CD14-positive monocyte (primary cell): ENCODE data around the gene ADH4. TPM values are rescaled to one million over a fixed set of nuclear protein-coding genes. Genes with fewer than 3 reads are reported as not detected.
A peak's percentile ranks its signal among the peaks of the same experiment; 100 is the strongest.
"Not testable (repeated sequence)": the region's sequence is repeated elsewhere in the genome, so short reads cannot be mapped to it uniquely, and the experiment has no call there.

Experiments
- DNase-seq, 3 donors: peaks; one replicate each; pipeline ENCODE4 v3.0.0-alpha.2; 2011 to 2022
- H2AFZ ChIP-seq: 2 replicates; pipeline ENCODE4 v1.6.0; 2012; ENCODE audit warnings: mild to moderate bottlenecking, low read depth, low read length, inconsistent platforms; ENCODE audit not compliant: insufficient read depth, poor library complexity, severe bottlenecking
- H3K27ac ChIP-seq, 2 donors: 1 replicate in 1 of 2; 2 replicates in 1 of 2; pipeline ENCODE4 v1.5.1; 2012 to 2013; ENCODE audit warnings: low read length in 2 of 2, control low read depth in 1 of 2, inconsistent platforms in 1 of 2, low read depth in 1 of 2, mild to moderate bottlenecking in 1 of 2
- H3K27me3 ChIP-seq, 2 donors: one replicate each; pipeline versions ENCODE4 v1.6.0 to v1.6.1; 2011 to 2013; ENCODE audit warnings: low read length in 2 of 2; ENCODE audit not compliant: control insufficient read depth in 2 of 2, insufficient read depth in 2 of 2
- H3K36me3 ChIP-seq, 2 donors: replicated peaks in 1 of 2; 1 replicate in 1 of 2; 2 replicates in 1 of 2; pipeline versions ENCODE4 v1.5.1 to v1.6.1; 2012 to 2013; ENCODE audit warnings: low read length in 2 of 2, control low read depth in 1 of 2, inconsistent platforms in 1 of 2, mild to moderate bottlenecking in 1 of 2; ENCODE audit not compliant: insufficient read depth in 2 of 2, control insufficient read depth in 1 of 2
- H3K4me1 ChIP-seq, 2 donors: 1 replicate in 1 of 2; 2 replicates in 1 of 2; pipeline versions ENCODE4 v1.5.1 to v1.6.1; 2012 to 2013; ENCODE audit warnings: low read length in 2 of 2, control low read depth in 1 of 2, inconsistent platforms in 1 of 2, mild to moderate bottlenecking in 1 of 2, moderate library complexity in 1 of 2; ENCODE audit not compliant: insufficient read depth in 2 of 2, control insufficient read depth in 1 of 2
- H3K4me2 ChIP-seq: replicated peaks from 2 replicates; pipeline ENCODE3; 2012; ENCODE audit warnings: low read length, moderate library complexity, mild to moderate bottlenecking; ENCODE audit not compliant: poor library complexity, severe bottlenecking; ENCODE audit errors: extremely low read depth
- H3K4me3 ChIP-seq, 3 experiments: fragments of 200-600 bp in 1 of 3; sonication (generic) in 1 of 3; replicated peaks in 1 of 3; 1 replicate in 2 of 3; 2 replicates in 1 of 3; pipeline ENCODE4 v1.5.1; 2011 to 2013; ENCODE audit warnings: low read length in 3 of 3, mild to moderate bottlenecking in 3 of 3, control low read depth in 2 of 3, low read depth in 2 of 3, inconsistent platforms in 1 of 3, moderate library complexity in 1 of 3
- H3K79me2 ChIP-seq: 2 replicates; pipeline ENCODE4 v1.6.0; 2012; ENCODE audit warnings: mild to moderate bottlenecking, control low read depth, inconsistent platforms, low read length, moderate library complexity; ENCODE audit not compliant: insufficient read depth
- H3K9ac ChIP-seq: 2 replicates; pipeline ENCODE4 v1.6.0; 2017; ENCODE audit warnings: low read length, mild to moderate bottlenecking; ENCODE audit not compliant: insufficient read depth, poor library complexity, severe bottlenecking
- H3K9me3 ChIP-seq, 2 donors: replicated peaks in 1 of 2; 1 replicate in 1 of 2; 2 replicates in 1 of 2; pipeline versions ENCODE4 v1.5.1 to v1.6.1; 2012 to 2013; ENCODE audit warnings: low read length in 2 of 2, control low read depth in 1 of 2; ENCODE audit not compliant: control insufficient read depth in 1 of 2, insufficient read depth in 1 of 2
- H4K20me1 ChIP-seq: 2 replicates; pipeline ENCODE4 v1.6.0; 2012; ENCODE audit warnings: mild to moderate bottlenecking, low read length, control low read depth, moderate library complexity; ENCODE audit not compliant: insufficient read depth
- H3K27ac Mint-ChIP-seq, 7 donors: one replicate each; pipeline ENCODE4 v1.8.0; 2020; ENCODE audit warnings: mild to moderate bottlenecking in 7 of 7, mixed read lengths in 7 of 7, moderate library complexity in 6 of 7, inconsistent platforms in 2 of 7
- H3K27me3 Mint-ChIP-seq, 3 donors: one replicate each; pipeline ENCODE4 v1.8.0; 2021 to 2022; ENCODE audit warnings: low read depth in 3 of 3, mild to moderate bottlenecking in 3 of 3, mixed read lengths in 3 of 3, moderate library complexity in 3 of 3, inconsistent platforms in 1 of 3
- H3K36me3 Mint-ChIP-seq, 2 donors: one replicate each; pipeline ENCODE4 v1.8.0; 2020; ENCODE audit warnings: mixed read lengths in 2 of 2, inconsistent platforms in 1 of 2, mild to moderate bottlenecking in 1 of 2
- H3K4me1 Mint-ChIP-seq: one replicate; pipeline ENCODE4 v1.8.0; 2020; ENCODE audit warnings: mild to moderate bottlenecking, mixed read lengths
- H3K4me3 Mint-ChIP-seq, 2 donors: one replicate each; pipeline ENCODE4 v1.8.0; 2020; ENCODE audit warnings: mild to moderate bottlenecking in 2 of 2, mixed read lengths in 2 of 2, moderate library complexity in 1 of 2
- H3K9me3 Mint-ChIP-seq, 7 donors: one replicate each; pipeline ENCODE4 v1.8.0; 2020 to 2022; ENCODE audit warnings: mixed read lengths in 7 of 7, mild to moderate bottlenecking in 6 of 7, moderate library complexity in 6 of 7, inconsistent platforms in 2 of 7
- WGBS: methylation state at CpG from one replicate; pipeline ENCODE4 v1.1.5; 2013; ENCODE audit warnings: missing lambda C conversion rate; ENCODE audit not compliant: insufficient coverage; 5-methylcytosine and 5-hydroxymethylcytosine counted together
- intact Hi-C, 2 donors: fragments of 100-400 bp; cut with micrococcal nuclease; formaldehyde crosslinking; loops; one replicate each; pipeline versions ENCODE4 v1.15.0 to v1.15.1; 2023
- polyA plus RNA-seq, 3 donors: library from polyadenylated mRNA; depleted of rRNA in 1 of 3; unstranded in 2 of 3; stranded (reverse) in 1 of 3; fragments of 300-500 nt in 2 of 3; fragments of >200 nt in 1 of 3; fragmentation: Illumina TruSeq in 2 of 3; gene quantifications; 1 replicate in 2 of 3; 2 replicates in 1 of 3; pipeline ENCODE4 v1.2.3, GENCODE V29; 2012 to 2021
- TF ChIP-seq, protein P1 (sequence below): fragments of 200-600 bp; IDR thresholded peaks from one replicate; pipeline ENCODE4 v1.8.0; 2022; ENCODE audit warnings: antibody characterized with exemption, mild to moderate bottlenecking

The ADH4 gene
- polyA plus RNA-seq, 3 donors: not detected

DNA sequence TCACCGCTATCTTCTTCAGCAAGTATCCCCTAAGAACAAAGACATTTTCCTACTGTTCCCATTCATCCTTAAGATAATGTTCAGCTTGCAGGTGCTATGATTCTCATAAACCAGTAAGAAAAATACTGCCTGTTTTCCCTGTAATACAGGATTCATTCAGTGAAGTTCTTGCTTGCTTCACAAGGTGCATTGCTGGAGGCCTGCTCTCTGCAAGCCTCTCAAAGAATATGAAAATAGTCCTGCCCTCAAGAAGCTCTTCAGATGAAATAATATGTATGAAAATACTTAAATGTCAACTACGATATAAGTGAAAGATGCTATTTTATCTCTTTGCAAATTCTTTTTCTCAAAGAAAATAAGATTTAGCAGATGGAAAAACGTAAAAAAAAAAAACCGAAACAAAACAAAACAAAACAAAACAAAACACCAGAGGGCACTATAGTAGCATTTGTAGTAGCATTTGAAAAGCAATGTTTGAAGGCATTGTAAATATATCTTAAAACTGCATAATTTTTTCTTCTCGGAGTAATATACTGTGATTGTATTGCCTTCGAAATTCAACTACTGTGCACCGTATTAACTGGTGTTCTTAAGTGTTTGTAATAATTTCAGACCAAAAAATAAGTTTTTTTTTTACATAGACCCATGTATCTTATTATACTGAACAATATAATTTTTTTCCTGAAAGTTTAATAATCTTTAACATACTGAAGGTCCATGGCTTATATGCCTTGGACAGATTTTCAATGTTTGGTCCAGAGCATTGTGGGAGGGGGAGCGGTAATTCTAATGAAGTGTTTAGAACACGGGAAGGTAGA is 26.0 kb downstream of the ADH4 start:
- no peak overlapping the region for H3K27ac Mint-ChIP-seq
- WGBS: no CpG with 5 or more reads among the region's 9 CpGs
- Histone ChIP-seq H3K79me2 (no peaks in the 10 kb centered on the region), H3K9ac (no peak overlapping the region), H3K36me3 (no peaks in the 10 kb centered on the region), H3K27me3 (no peaks in the 10 kb centered on the region), H3K27ac (no peak overlapping the region), H3K4me2 (no peak overlapping the region), H2AFZ (no peak overlapping the region), H4K20me1 (no peaks in the 10 kb centered on the region), H3K4me1 (no peaks in the 10 kb centered on the region), H3K9me3 (no peaks in the 10 kb centered on the region), H3K4me3 (no peak overlapping the region)
- H3K36me3 Mint-ChIP-seq: no peaks in the 10 kb centered on the region
- DNase-seq: no peak
- H3K9me3 Mint-ChIP-seq: peaks cover 0 to 6% (median 4%) of the 10 kb centered on the region in 7 donors
- intact Hi-C loops: no loop called here
- no peak overlapping the region for H3K4me3 Mint-ChIP-seq
- H3K4me1 Mint-ChIP-seq: peaks cover 3% of the 10 kb centered on the region
- TF ChIP-seq, protein P1, sequence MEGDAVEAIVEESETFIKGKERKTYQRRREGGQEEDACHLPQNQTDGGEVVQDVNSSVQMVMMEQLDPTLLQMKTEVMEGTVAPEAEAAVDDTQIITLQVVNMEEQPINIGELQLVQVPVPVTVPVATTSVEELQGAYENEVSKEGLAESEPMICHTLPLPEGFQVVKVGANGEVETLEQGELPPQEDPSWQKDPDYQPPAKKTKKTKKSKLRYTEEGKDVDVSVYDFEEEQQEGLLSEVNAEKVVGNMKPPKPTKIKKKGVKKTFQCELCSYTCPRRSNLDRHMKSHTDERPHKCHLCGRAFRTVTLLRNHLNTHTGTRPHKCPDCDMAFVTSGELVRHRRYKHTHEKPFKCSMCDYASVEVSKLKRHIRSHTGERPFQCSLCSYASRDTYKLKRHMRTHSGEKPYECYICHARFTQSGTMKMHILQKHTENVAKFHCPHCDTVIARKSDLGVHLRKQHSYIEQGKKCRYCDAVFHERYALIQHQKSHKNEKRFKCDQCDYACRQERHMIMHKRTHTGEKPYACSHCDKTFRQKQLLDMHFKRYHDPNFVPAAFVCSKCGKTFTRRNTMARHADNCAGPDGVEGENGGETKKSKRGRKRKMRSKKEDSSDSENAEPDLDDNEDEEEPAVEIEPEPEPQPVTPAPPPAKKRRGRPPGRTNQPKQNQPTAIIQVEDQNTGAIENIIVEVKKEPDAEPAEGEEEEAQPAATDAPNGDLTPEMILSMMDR: peak; percentile 40
- H3K27me3 Mint-ChIP-seq: peaks cover 0 to 2% (median 0%) of the 10 kb centered on the region in 3 donors

GRCh38 chr4:99117122-99117841 is 26.8 kb downstream of the ADH4 start:
- DNase-seq, intact Hi-C loops, H3K9me3 Mint-ChIP-seq, H4K20me1 ChIP-seq, H3K9ac ChIP-seq, H3K36me3 Mint-ChIP-seq, H3K27me3 ChIP-seq, H3K9me3 ChIP-seq, H3K27ac ChIP-seq, H2AFZ ChIP-seq, H3K27ac Mint-ChIP-seq, H3K4me3 Mint-ChIP-seq, H3K79me2 ChIP-seq, H3K36me3 ChIP-seq, H3K4me2 ChIP-seq, H3K4me1 ChIP-seq, H3K4me3 ChIP-seq, H3K27me3 Mint-ChIP-seq, H3K4me1 Mint-ChIP-seq: not testable (repeated sequence)
- 94% methylated on average over 15 of the region's 29 CpGs for WGBS

DNA sequence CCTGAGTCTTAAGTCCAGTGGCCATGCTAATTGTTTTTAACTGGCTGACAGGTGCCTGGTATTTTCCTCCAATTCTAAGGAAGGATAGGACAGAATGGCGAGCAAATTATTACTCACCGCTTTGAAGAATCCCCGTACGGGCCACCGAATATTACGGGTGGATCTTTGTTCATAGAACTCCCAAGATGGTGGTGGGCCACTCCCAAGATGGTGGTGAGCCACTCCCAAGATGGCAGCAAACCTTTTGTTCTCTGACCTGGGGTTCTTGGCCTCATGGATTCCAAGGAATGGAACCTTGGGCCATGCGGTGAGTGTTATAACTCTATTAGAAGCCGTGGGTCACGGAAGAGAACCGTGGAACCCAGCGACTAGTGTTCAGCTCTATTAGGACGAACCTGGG is 34.8 kb downstream of the ADH4 start:
- H3K9ac ChIP-seq, H3K4me3 Mint-ChIP-seq, H4K20me1 ChIP-seq, H3K36me3 ChIP-seq, H3K27me3 ChIP-seq, H3K4me1 Mint-ChIP-seq, H3K27ac Mint-ChIP-seq, H3K36me3 Mint-ChIP-seq, H3K4me2 ChIP-seq, intact Hi-C loops, H3K9me3 ChIP-seq, H3K27me3 Mint-ChIP-seq, H3K27ac ChIP-seq, DNase-seq, H2AFZ ChIP-seq, H3K9me3 Mint-ChIP-seq, H3K4me3 ChIP-seq, H3K4me1 ChIP-seq, H3K79me2 ChIP-seq: not testable (repeated sequence)
- WGBS: 90% methylated on average over 12 of the region's 12 CpGs
